Endothelial cell of umbilical vein (primary cell): ENCODE measurements around the gene PXT1. TPM values are rescaled to one million over a fixed set of nuclear protein-coding genes. Genes with fewer than 3 reads are reported as not detected.

Experiments used
- BruUV-seq: library from RNA; stranded (reverse); fragments of 400-500 nt; replicated peaks from 2 replicates; lab custom pipeline; 2021; lab: Mats Ljungman, UMichigan
- CTCF ChIA-PET: fragments of 300-600, 350-600 bp; sonication (Branson Sonifier 250); formaldehyde crosslinking; loops from one replicate; lab custom pipeline; 2021; ENCODE audit warnings: antibody characterized with exemption, inconsistent platforms; lab: Charles Lee
- POLR2A ChIA-PET: fragments of 300-600, 350-600 bp; sonication (Branson Sonifier 250); formaldehyde crosslinking; loops from one replicate; lab custom pipeline; 2021; ENCODE audit warnings: antibody characterized with exemption, inconsistent platforms; lab: Charles Lee
- DNase-seq: peaks from one replicate; pipeline ENCODE4 v3.0.0-alpha.2; 2011; ENCODE audit warnings: low read depth, low spot score
- FAIRE-seq: peaks from 2 replicates; lab custom pipeline; 2011; peaks lifted over from hg19 to GRCh38; lab: Jason Lieb, UNC
- H2AFZ ChIP-seq: 2 replicates; pipeline ENCODE4 v1.6.0; 2012; ENCODE audit warnings: low read depth, low read length, control low read depth, inconsistent platforms
- H3K27ac ChIP-seq: 2 replicates; pipeline ENCODE4 v1.5.1; 2011; ENCODE audit warnings: low read depth, mild to moderate bottlenecking, control low read depth, low read length, moderate library complexity; ENCODE audit not compliant: insufficient read depth
- H3K27me3 ChIP-seq, 2 experiments: 2 replicates each; pipeline versions ENCODE4 v1.6.0 to v1.6.1; 2011; ENCODE audit warnings: low read length in 2 of 2, mixed read lengths in 1 of 2; ENCODE audit not compliant: control insufficient read depth in 2 of 2, insufficient read depth in 2 of 2
- H3K36me3 ChIP-seq, 2 experiments: 2 replicates in 1 of 2; 3 replicates in 1 of 2; pipeline ENCODE4 v1.5.1; 2011; ENCODE audit warnings: low read length in 2 of 2, mild to moderate bottlenecking in 1 of 2, moderate library complexity in 1 of 2; ENCODE audit not compliant: control insufficient read depth in 2 of 2, insufficient read depth in 2 of 2; ENCODE audit errors: extremely low read depth in 1 of 2
- H3K4me1 ChIP-seq: 3 replicates; pipeline ENCODE4 v1.5.1; 2011; ENCODE audit warnings: mild to moderate bottlenecking, low read length; ENCODE audit not compliant: control insufficient read depth, insufficient read depth; ENCODE audit errors: extremely low read depth
- H3K4me2 ChIP-seq: 2 replicates; pipeline ENCODE4 v1.6.1; 2011; ENCODE audit warnings: low read length, control low read depth, mixed read lengths; ENCODE audit not compliant: insufficient read depth
- H3K4me3 ChIP-seq, 3 experiments: fragments of 200-600 bp in 1 of 3; sonication (generic), shearing (Covaris generic) in 1 of 3; replicated peaks in 1 of 3; 2 replicates each; pipeline ENCODE4 v1.5.1; 2011 to 2016; ENCODE audit warnings: control low read depth in 3 of 3, low read length in 3 of 3, mild to moderate bottlenecking in 2 of 3, inconsistent platforms in 1 of 3, low read depth in 1 of 3, moderate library complexity in 1 of 3; ENCODE audit not compliant: insufficient read depth in 1 of 3
- H3K79me2 ChIP-seq: 2 replicates; pipeline ENCODE4 v1.6.0; 2012; ENCODE audit warnings: low read length, inconsistent platforms; ENCODE audit not compliant: control insufficient read depth, insufficient read depth
- H3K9ac ChIP-seq: replicated peaks from 2 replicates; pipeline ENCODE3; 2011; ENCODE audit warnings: low read length, control low read depth; ENCODE audit not compliant: insufficient read depth; ENCODE audit errors: extremely low read depth
- H3K9me1 ChIP-seq: replicated peaks from 3 replicates; pipeline ENCODE4 v1.6.0; 2011; ENCODE audit warnings: mild to moderate bottlenecking, low read length; ENCODE audit not compliant: control insufficient read depth, insufficient read depth; ENCODE audit errors: extremely low read depth
- H3K9me3 ChIP-seq: replicated peaks from 2 replicates; pipeline ENCODE4 v1.5.1; 2012; ENCODE audit warnings: low read length, inconsistent platforms; ENCODE audit not compliant: control insufficient read depth, insufficient read depth
- H4K20me1 ChIP-seq: replicated peaks from 2 replicates; pipeline ENCODE3; 2011; ENCODE audit warnings: mild to moderate bottlenecking, low read length; ENCODE audit not compliant: control insufficient read depth, insufficient read depth; ENCODE audit errors: extremely low read depth
- CTCF ChIP-seq, 2 donors: IDR thresholded peaks; 1 replicate in 1 of 2; 2 replicates in 1 of 2; pipeline ENCODE4 v1.5.1; 2011; ENCODE audit warnings: low read length in 2 of 2, mild to moderate bottlenecking in 2 of 2, moderate library complexity in 2 of 2, control low read depth in 1 of 2, inconsistent platforms in 1 of 2, low read depth in 1 of 2; ENCODE audit not compliant: insufficient read depth in 1 of 2; ENCODE audit errors: extremely low read depth in 1 of 2
- EZH2 ChIP-seq: IDR thresholded peaks from 2 replicates; pipeline ENCODE4 v1.6.1; 2012; ENCODE audit warnings: borderline replicate concordance, low read depth, mild to moderate bottlenecking, moderate library complexity, low read length, inconsistent platforms; ENCODE audit not compliant: severe bottlenecking
- FOS ChIP-seq: IDR thresholded peaks from 2 replicates; pipeline ENCODE4 v1.6.1; 2011; ENCODE audit warnings: mild to moderate bottlenecking, low read length, moderate library complexity, borderline replicate concordance; ENCODE audit not compliant: insufficient read depth
- GATA2 ChIP-seq: IDR thresholded peaks from 2 replicates; pipeline ENCODE4 v1.7.0; 2011; ENCODE audit warnings: low read depth, mild to moderate bottlenecking, moderate library complexity, mixed read lengths, low read length; ENCODE audit not compliant: insufficient read length, insufficient read depth
- JUN ChIP-seq: IDR thresholded peaks from 2 replicates; pipeline ENCODE4 v1.6.1; 2011; ENCODE audit warnings: borderline replicate concordance, low read depth; ENCODE audit not compliant: insufficient read length, insufficient read depth
- MYC ChIP-seq: IDR thresholded peaks from one replicate; pipeline ENCODE4 v1.6.1; 2011; ENCODE audit warnings: mild to moderate bottlenecking, low read depth, low read length
- POLR2A ChIP-seq: IDR thresholded peaks from 2 replicates; pipeline ENCODE4 v1.6.1; 2012; ENCODE audit warnings: low read depth, mild to moderate bottlenecking, control low read depth, low read length
- POLR2AphosphoS5 ChIP-seq: IDR thresholded peaks from 2 replicates; pipeline ENCODE4 v1.6.1; 2012; ENCODE audit warnings: low read depth, mild to moderate bottlenecking, control low read depth, low read length, moderate library complexity; ENCODE audit not compliant: insufficient read depth
- dilution Hi-C: fragments of 300-500 bp; cut with MboI; formaldehyde crosslinking; loops from one replicate; pipeline ENCODE4 v1.15.0; 2019; ENCODE audit warnings: low sequenced_read_pairs; ENCODE audit not compliant: extremely low pct_ligation_motif_present
- intact Hi-C: fragments of 100-400 bp; cut with micrococcal nuclease; formaldehyde crosslinking; loops from one replicate; pipeline ENCODE4 v1.10.0; 2022
- polyA plus RNA-seq, 4 experiments: library from polyadenylated mRNA; depleted of rRNA in 3 of 4; stranded (reverse) in 3 of 4; unstranded in 1 of 4; fragments of >200 nt; gene quantifications; 2 replicates each; pipeline versions ENCODE4 v1.2.1 to v1.2.3, GENCODE V29; 2011 to 2012; ENCODE audit warnings: missing spikeins in 1 of 4
- total RNA-seq: library from RNA; stranded (reverse); gene quantifications from 2 replicates; pipeline ENCODE4 v1.2.3, GENCODE V29; 2021
- TF ChIP-seq, protein P1 (sequence below): IDR thresholded peaks from 2 replicates; pipeline ENCODE4 v1.6.1; 2011; ENCODE audit not compliant: insufficient read depth, insufficient read length

Gene PXT1
- total and polyA plus RNA-seq, 2 donors (not counting 3 experiments of a cell fraction or from before 2014, with no cell fraction given): not detected

- no peak for DNase-seq
- TF ChIP-seq FOS (no peak), JUN (no peak), POLR2AphosphoS5 (no peak), POLR2A (no peak), EZH2 (no peak), MYC (no peak), GATA2 (no peak), CTCF (IDR thresholded peaks at IDR 0.05; ENCODE audit: extremely low read depth in 1 of 2, insufficient read depth in 1 of 2, low read depth in 1 of 2, low read length in 2 of 2) (no peak)
- TF ChIP-seq, protein P1, sequence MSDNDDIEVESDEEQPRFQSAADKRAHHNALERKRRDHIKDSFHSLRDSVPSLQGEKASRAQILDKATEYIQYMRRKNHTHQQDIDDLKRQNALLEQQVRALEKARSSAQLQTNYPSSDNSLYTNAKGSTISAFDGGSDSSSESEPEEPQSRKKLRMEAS: no peak
- no TSS peak for BruUV-seq
- Histone ChIP-seq H4K20me1 (no peaks in the 10 kb centered on the region), H3K79me2 (no peaks in the 10 kb centered on the region), H3K4me2 (no peak overlapping the region), H3K27ac (no peak overlapping the region), H3K9me3 (no peaks in the 10 kb centered on the region), H2AFZ (no peak overlapping the region), H3K9me1 (no peaks in the 10 kb centered on the region), H3K27me3 (peaks cover 0 to 5% of the 10 kb centered on the region in 2 experiments), H3K4me1 (peaks cover 18% of the 10 kb centered on the region), H3K36me3 (no peaks in the 10 kb centered on the region), H3K9ac (no peak overlapping the region), H3K4me3 (no peak overlapping the region)
- intact Hi-C loops: no loop called here
- dilution Hi-C loops: no loop called here
- CTCF ChIA-PET: interaction anchor here (1.1 to 12.9 kb wide), 14 partner anchors 13 to 240 kb away, joined by 3 to 373 read pairs (median 6); no protein-coding TSS in a partner anchor
- no peak for FAIRE-seq
- POLR2A ChIA-PET: no interaction called here
Measured at GRCh38 chr6:36361071-36361470, 81.6 kb downstream of the PXT1 start.
